ENCODE measurements around the gene RGS9BP. TPM values are rescaled to one million over a fixed set of nuclear protein-coding genes. Genes with fewer than 3 reads are reported as not detected.
"Not testable (repeated sequence)": the region's sequence is repeated elsewhere in the genome, so short reads cannot be mapped to it uniquely, and the experiment has no call there.

Gene RGS9BP
- total RNA-seq, 1 donor from 2014 or later, result 0.10 TPM

- not testable (repeated sequence) for DNase-seq (ENCODE audit: low spot score); ATAC-seq
Observed at GRCh38 chr19:32693151-32694108, 17.8 kb downstream of the RGS9BP start.

DNA sequence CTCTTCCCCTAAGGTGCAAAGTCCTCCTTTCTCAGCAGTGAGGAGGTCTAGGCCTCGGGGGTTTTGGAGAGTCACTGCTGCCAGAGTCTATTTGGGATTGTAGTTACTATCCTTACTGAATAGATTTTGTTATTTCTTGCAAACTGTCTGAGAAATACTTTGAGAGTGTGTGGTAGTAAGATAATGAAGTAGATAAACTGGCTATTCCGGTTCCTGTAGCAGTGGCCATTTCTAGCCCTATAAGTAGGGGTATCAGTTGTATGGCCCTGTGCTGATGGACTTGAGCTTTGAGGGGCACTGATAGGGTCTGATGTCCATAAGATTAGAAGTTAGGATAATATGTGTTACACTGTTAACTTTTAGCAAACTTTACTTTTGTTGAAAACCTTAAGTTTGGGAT is 18.7 kb downstream of the RGS9BP start:
- not testable (repeated sequence) for ATAC-seq; DNase-seq (ENCODE audit: low spot score)

- ATAC-seq; DNase-seq (ENCODE audit: low spot score): not testable (repeated sequence)
Observed at GRCh38 chr19:32694851-32695250, 19.2 kb downstream of the RGS9BP start.

DNA sequence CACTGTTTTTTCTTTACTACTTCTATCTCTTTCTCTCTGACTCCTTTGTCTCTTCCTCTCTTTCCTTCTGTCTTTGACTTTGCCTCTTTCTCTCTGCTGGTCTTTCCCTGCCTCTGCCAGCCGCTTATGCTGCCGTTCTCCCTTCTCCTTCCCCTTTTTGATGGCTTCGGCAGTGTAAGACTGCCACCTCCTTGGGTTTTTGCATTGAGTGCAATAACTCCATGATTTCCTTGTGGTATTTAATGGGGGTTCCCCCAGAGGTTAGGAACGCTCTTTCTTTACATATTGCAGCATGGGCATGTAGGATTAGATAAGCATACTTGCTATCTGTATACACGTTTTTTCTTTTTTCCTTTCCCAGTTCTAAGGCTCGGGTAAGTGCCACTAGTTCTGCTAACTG is 19.9 kb downstream of the RGS9BP start:
- not testable (repeated sequence) for DNase-seq (ENCODE audit: low spot score); ATAC-seq

DNA sequence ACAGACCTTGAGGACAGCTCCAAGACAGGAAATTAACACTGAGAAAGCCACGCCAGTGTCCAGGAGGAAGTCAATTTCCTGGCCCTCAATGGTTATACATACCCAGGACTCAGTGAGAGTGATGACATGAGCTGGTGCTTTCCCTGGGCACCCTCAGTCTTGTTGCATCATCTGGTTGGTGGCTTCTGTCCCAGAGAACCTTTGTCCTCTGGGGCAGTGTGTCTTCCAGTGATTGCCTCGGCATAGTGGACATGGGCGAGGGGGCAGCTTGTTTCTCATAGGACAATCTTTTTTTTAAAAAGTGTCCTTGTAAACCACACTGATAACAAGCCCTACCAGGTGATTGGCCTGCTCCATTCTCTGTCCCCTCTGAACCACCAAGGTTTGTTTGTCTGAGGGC is 21.1 kb downstream of the RGS9BP start:
- DNase-seq (ENCODE audit: low spot score), result peak; percentile 91
- peak; percentile 57 for ATAC-seq

- DNase-seq (ENCODE audit: low spot score); ATAC-seq: not testable (repeated sequence)
Observed at GRCh38 chr19:32700129-32700528, 24.5 kb downstream of the RGS9BP start.

GRCh38 chr19:32702010-32702409 is 26.4 kb downstream of the RGS9BP start:
- ATAC-seq (peak; percentile 89), DNase-seq (ENCODE audit: low spot score) (no peak)

- not testable (repeated sequence) for ATAC-seq; DNase-seq (ENCODE audit: low spot score)
Observed at GRCh38 chr19:32704006-32704405, 28.4 kb downstream of the RGS9BP start.

DNA sequence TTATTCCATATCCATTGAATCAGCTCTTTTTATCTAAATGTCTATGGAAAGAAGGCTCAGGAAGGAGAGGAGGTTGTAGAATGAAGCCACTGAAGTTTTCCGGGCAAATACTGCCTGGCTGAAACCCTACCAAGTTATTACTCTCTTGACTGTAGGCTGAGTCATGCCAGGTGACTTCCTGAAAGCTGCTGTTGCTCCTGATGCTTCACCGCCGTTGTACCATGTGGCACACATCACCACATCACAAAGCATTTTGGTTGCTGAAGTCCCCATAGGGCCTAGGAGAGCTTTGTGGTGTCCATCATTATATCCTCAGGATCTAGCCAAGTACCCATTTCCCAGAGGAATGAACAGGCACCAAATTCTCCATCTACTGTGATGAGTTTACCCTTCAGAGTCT is 32.8 kb downstream of the RGS9BP start:
- ATAC-seq (no peak), DNase-seq (ENCODE audit: low spot score) (no peak)

GRCh38 chr19:32709032-32709431 is 33.4 kb downstream of the RGS9BP start:
- ATAC-seq, result no peak
- DNase-seq (ENCODE audit: low spot score), result no peak

- ATAC-seq (no peak), DNase-seq (ENCODE audit: low spot score) (no peak)
Observed at GRCh38 chr19:32711747-32712146, 36.1 kb downstream of the RGS9BP start.

DNA sequence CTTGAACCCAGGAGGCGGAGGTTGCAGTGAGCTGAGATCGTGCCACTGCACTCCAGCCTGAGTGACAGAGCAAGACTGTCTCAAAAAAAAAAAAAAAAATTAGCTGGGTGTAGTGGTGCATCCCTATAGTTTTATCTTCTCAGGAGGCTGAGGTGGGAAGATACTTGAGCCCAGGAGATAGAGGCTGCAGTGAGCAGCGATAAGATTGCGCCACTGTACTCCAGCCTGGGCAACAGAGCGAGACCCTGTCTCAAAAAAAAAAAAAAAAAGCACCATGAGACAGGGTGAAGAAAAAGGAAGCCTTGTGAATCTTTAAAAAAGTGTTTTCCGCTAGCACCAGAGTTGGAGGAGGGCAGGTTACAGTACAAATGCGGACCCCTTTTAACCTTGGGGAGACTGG is 40.6 kb downstream of the RGS9BP start:
- ATAC-seq; DNase-seq (ENCODE audit: low spot score): not testable (repeated sequence)

GRCh38 chr19:32717496-32717895 is 41.8 kb downstream of the RGS9BP start:
- DNase-seq (ENCODE audit: low spot score), result no peak
- peak; percentile 69 for ATAC-seq

GRCh38 chr19:32718286-32718685 is 42.6 kb downstream of the RGS9BP start:
- ATAC-seq (no peak), DNase-seq (ENCODE audit: low spot score) (no peak)

- DNase-seq (ENCODE audit: low spot score) (no peak), ATAC-seq (no peak)
Observed at GRCh38 chr19:32719611-32720059, 44.0 kb downstream of the RGS9BP start, which contains the start of gene TDRD12. Gene TDRD12, plus strand, starts transcription at chr19:32719767. Its CDS starts 306 bp downstream, at chr19:32720073.

- ATAC-seq (no peak), DNase-seq (ENCODE audit: low spot score) (no peak)
Observed at GRCh38 chr19:32720216-32720935, 44.7 kb downstream of the RGS9BP start.

DNA sequence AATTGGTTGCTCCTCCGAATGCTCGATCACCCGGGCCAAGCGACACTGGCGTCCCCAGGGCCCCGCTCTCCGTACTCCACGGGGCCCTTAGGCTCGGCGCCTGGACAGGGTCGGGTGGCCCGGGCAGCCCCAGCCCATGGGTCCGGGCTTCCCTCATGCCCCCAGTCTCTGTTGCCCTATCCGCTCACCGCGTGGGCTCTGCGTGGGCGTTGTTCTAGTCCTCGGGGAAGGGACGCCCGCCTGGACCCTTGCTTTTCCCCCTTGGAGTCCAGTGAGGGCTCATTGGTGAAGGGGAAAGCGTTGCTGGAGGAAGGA is 45.2 kb downstream of the RGS9BP start:
- DNase-seq (ENCODE audit: low spot score) (no peak), ATAC-seq (no peak)
